GM23338 (cell line): ENCODE measurements around the gene UNC79. TPM values are rescaled to one million over a fixed set of nuclear protein-coding genes. Genes with fewer than 3 reads are reported as not detected.
A peak's percentile ranks its signal among the peaks of the same experiment; 100 is the strongest.

Experiments used
- ATAC-seq: fragments of 200-7000 bp; cut with Tn5 transposase; 3 replicates; pipeline ENCODE4 v1.9.1; 2020
- DNase-seq: peaks from one replicate; pipeline ENCODE4 v3.0.0-alpha.2; 2015; ENCODE audit warnings: low spot score
- H2AFZ ChIP-seq: fragments of 200-600 bp; sonication (generic); 2 replicates; pipeline ENCODE4 v1.8.0; 2016; ENCODE audit warnings: antibody characterized with exemption, mild to moderate bottlenecking, moderate library complexity
- H3F3A ChIP-seq: fragments of 200-600 bp; sonication (generic); replicated peaks from 2 replicates; pipeline ENCODE4 v1.8.0; 2017; ENCODE audit warnings: antibody characterized with exemption, mixed run types, low read depth
- H3K27ac ChIP-seq: fragments of 200-600 bp; sonication (generic); 2 replicates; pipeline ENCODE4 v1.6.1; 2016; ENCODE audit warnings: low read depth
- H3K27me3 ChIP-seq: fragments of 200-600 bp; sonication (generic); 2 replicates; pipeline ENCODE4 v1.8.0; 2016; ENCODE audit warnings: mild to moderate bottlenecking, mixed run types, moderate library complexity; ENCODE audit not compliant: insufficient read depth
- H3K36me3 ChIP-seq: fragments of 200-600 bp; sonication (generic); 2 replicates; pipeline ENCODE4 v1.8.0; 2016; ENCODE audit warnings: mild to moderate bottlenecking; ENCODE audit not compliant: insufficient read depth
- H3K4me1 ChIP-seq: fragments of 200-600 bp; sonication (generic); 2 replicates; pipeline ENCODE4 v1.8.0; 2016; ENCODE audit warnings: mild to moderate bottlenecking, moderate library complexity; ENCODE audit not compliant: insufficient read depth
- H3K4me2 ChIP-seq: fragments of 200-600 bp; sonication (generic); 2 replicates; pipeline ENCODE4 v1.7.1; 2017; ENCODE audit warnings: mixed run types
- H3K4me3 ChIP-seq: fragments of 200-600 bp; sonication (generic); 2 replicates; pipeline ENCODE4 v1.6.1; 2016; ENCODE audit warnings: mixed run types
- H3K79me2 ChIP-seq: fragments of 200-600 bp; sonication (generic); replicated peaks from 2 replicates; pipeline ENCODE4 v1.8.0; 2017; ENCODE audit warnings: mild to moderate bottlenecking; ENCODE audit not compliant: insufficient read depth
- H3K9me2 ChIP-seq: fragments of 200-600 bp; sonication (generic); 2 replicates; pipeline ENCODE4 v1.8.0; 2017; ENCODE audit not compliant: insufficient read depth
- H4K20me1 ChIP-seq: fragments of 200-600 bp; sonication (generic); replicated peaks from 2 replicates; pipeline ENCODE4 v1.8.0; 2017; ENCODE audit warnings: mild to moderate bottlenecking; ENCODE audit not compliant: insufficient read depth
- H3K27ac Mint-ChIP-seq: 2 replicates; pipeline ENCODE4 v1.8.0; 2020; ENCODE audit warnings: inconsistent platforms, mild to moderate bottlenecking, moderate library complexity, mixed read lengths
- H3K27me3 Mint-ChIP-seq: 3 replicates; pipeline ENCODE4 v1.8.0; 2022; ENCODE audit warnings: low read depth, mild to moderate bottlenecking, moderate library complexity, mixed read lengths, inconsistent platforms; ENCODE audit not compliant: insufficient read depth, poor library complexity
- H3K36me3 Mint-ChIP-seq: 3 replicates; pipeline ENCODE4 v1.8.0; 2021; ENCODE audit warnings: low read depth, mild to moderate bottlenecking, inconsistent platforms, moderate library complexity, mixed read lengths
- H3K4me1 Mint-ChIP-seq: 3 replicates; pipeline ENCODE4 v1.8.0; 2020; ENCODE audit warnings: mild to moderate bottlenecking, inconsistent platforms, mixed read lengths
- H3K4me3 Mint-ChIP-seq: 3 replicates; pipeline ENCODE4 v1.8.0; 2021; ENCODE audit warnings: moderate library complexity, mild to moderate bottlenecking, inconsistent platforms, mixed read lengths
- H3K9me3 Mint-ChIP-seq: 3 replicates; pipeline ENCODE4 v1.8.0; 2020; ENCODE audit warnings: moderate library complexity, mild to moderate bottlenecking, inconsistent platforms, mixed read lengths
- CREB1 ChIP-seq: fragments of 250-450 bp; sonication (Bioruptor Pico); IDR thresholded peaks from 2 replicates; pipeline ENCODE4 v1.5.0; 2020; ENCODE audit warnings: low read depth, mild to moderate bottlenecking, moderate library complexity
- CTCF ChIP-seq, 2 experiments: fragments of 200-600 bp in 1 of 2; sonication (generic) in 1 of 2; conservative IDR thresholded peaks; 2 replicates each; pipeline versions ENCODE4 v1.5.1 to v1.6.1; 2016 to 2017; ENCODE audit warnings: antibody characterized with exemption in 2 of 2, low read depth in 2 of 2, mild to moderate bottlenecking in 2 of 2, moderate library complexity in 1 of 2
- EZH2 ChIP-seq: fragments of 200-600 bp; sonication (generic); IDR thresholded peaks from one replicate; pipeline ENCODE4 v1.8.0; 2017; ENCODE audit warnings: antibody characterized with exemption, mild to moderate bottlenecking, low read depth; ENCODE audit not compliant: unreplicated experiment
- EZH2phosphoT487 ChIP-seq: fragments of 200-600 bp; sonication (generic); IDR thresholded peaks from one replicate; pipeline ENCODE4 v1.8.1; 2018; ENCODE audit warnings: antibody characterized with exemption; ENCODE audit not compliant: unreplicated experiment
- JUNB ChIP-seq: IDR thresholded peaks from one replicate; pipeline ENCODE4 v1.6.1; 2016; ENCODE audit warnings: antibody characterized with exemption; ENCODE audit not compliant: unreplicated experiment
- NANOG ChIP-seq: IDR thresholded peaks from 2 replicates; pipeline ENCODE4 v1.6.1; 2016; ENCODE audit warnings: antibody characterized with exemption, borderline replicate concordance
- STAT1 ChIP-seq: IDR thresholded peaks from one replicate; pipeline ENCODE4 v1.6.1; 2016; ENCODE audit warnings: antibody characterized with exemption; ENCODE audit not compliant: unreplicated experiment
- ZNF114 ChIP-seq: fragments of 250-450 bp; sonication (Bioruptor Pico); IDR thresholded peaks from 2 replicates; pipeline ENCODE4 v1.5.0; 2020; ENCODE audit warnings: mild to moderate bottlenecking, moderate library complexity
- polyA plus RNA-seq: library from polyadenylated mRNA; unstranded; fragments of >200 nt; fragmentation: Nextera tagmentation; extraction: Ambion mirVana; gene quantifications from 2 replicates; pipeline ENCODE4 v1.2.1, GENCODE V29; 2016
- total RNA-seq: library from RNA; depleted of rRNA; stranded (reverse); fragments of >200 nt; shearing (Covaris generic); gene quantifications from 2 replicates; pipeline ENCODE4 v1.2.3, GENCODE V29; 2014
- TF ChIP-seq, protein P1 (sequence below): IDR thresholded peaks from one replicate; pipeline ENCODE4 v1.6.1; 2018; ENCODE audit warnings: antibody characterized with exemption; ENCODE audit not compliant: unreplicated experiment

UNC79 gene
- total and polyA plus RNA-seq, 2 experiments from 2014 or later: 1.8 to 3.6 TPM

DNA sequence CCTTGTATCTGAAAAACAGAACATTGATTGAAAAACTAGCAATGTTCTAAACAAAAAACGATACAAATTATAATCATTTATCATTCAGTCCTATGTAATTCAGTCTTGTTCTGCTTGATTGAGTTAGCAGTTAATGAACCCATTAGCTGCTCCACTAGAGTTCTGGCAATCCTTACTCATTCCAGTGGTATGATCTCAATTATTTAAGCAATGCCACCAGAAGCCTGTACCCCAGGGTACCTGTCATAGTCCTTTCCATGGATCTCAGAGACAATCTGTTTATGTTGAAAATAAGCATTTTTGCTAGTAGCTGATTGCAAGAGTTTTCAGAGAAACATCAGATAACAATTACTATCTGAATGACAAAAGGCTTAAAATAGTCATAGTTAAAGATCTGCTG is 115.9 kb downstream of the UNC79 start:
- no peak for DNase-seq
- H4K20me1 ChIP-seq: no peaks in the 10 kb centered on the region
- no peaks in the 10 kb centered on the region for H3K36me3 ChIP-seq
- H3K4me1 ChIP-seq: no peaks in the 10 kb centered on the region
- H2AFZ ChIP-seq: no peak overlapping the region
- H3K27me3 ChIP-seq: no peaks in the 10 kb centered on the region
- no peak overlapping the region for H3K27ac ChIP-seq
- no peaks in the 10 kb centered on the region for H3K79me2 ChIP-seq
- no peaks in the 10 kb centered on the region for H3K9me2 ChIP-seq
- H3F3A ChIP-seq: no peaks in the 10 kb centered on the region
- H3K4me3 Mint-ChIP-seq: no peak overlapping the region
- no peak overlapping the region for H3K4me3 ChIP-seq
- ATAC-seq: no peak
- no peaks in the 10 kb centered on the region for H3K36me3 Mint-ChIP-seq
- no peaks in the 10 kb centered on the region for H3K9me3 Mint-ChIP-seq
- H3K27ac Mint-ChIP-seq: no peak overlapping the region
- no peak overlapping the region for H3K4me2 ChIP-seq
- H3K4me1 Mint-ChIP-seq: no peaks in the 10 kb centered on the region
- no peaks in the 10 kb centered on the region for H3K27me3 Mint-ChIP-seq
- TF ChIP-seq EZH2 (no peak), ZNF114 (no peak), CTCF (conservative IDR thresholded peaks at IDR 0.05; ENCODE audit: low read depth in 2 of 2) (no peak), CREB1 (CRISPR knock-in tag) (no peak), NANOG (no peak), STAT1 (no peak), JUNB (no peak), EZH2phosphoT487 (no peak)

DNA sequence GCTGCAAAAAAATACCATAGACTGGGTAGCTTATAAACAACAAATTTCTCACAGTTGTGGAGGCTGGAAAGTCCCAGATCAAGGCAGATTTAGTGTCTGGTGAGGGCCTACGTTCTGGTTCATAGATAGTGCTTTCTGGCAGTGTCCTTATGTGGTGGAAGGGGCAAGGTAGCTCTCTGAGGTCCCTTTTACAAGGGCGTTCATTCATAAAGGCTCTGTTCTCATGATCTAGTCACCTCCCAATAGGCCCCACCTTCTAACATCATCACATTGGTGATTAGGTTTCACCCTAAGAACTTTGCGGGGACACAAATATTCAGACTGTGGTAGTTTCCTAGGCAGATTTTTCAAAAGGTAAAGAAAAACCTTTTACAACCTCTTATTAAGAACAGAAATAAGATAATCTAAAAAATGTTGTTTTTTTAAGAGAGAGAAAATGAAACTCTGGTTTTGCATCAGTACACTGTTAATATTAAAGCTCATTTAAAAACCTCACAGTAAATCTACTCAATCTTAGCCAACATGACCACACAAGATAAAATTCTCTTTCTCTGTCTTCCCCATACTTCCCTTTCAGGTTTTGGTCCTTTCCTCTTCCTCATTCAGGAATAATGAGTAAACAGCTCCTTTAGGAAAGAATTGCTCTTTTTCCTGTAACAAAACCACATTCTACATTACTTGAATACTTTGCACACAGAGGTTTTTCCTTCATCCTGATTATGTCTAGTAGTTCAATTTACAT is 117.5 kb downstream of the UNC79 start:
- H2AFZ ChIP-seq: no peak overlapping the region
- DNase-seq: no peak
- no peak overlapping the region for H3K4me2 ChIP-seq
- H3K27ac Mint-ChIP-seq: peak overlapping the region; percentile 18; the same call in 1 of the 2 replicates
- no peaks in the 10 kb centered on the region for H3K36me3 Mint-ChIP-seq
- no peak overlapping the region for H3K27ac ChIP-seq
- H3K27me3 ChIP-seq: no peaks in the 10 kb centered on the region
- no peaks in the 10 kb centered on the region; the same call in 2 of the 3 replicates for H3K9me3 Mint-ChIP-seq
- no peaks in the 10 kb centered on the region for H3K4me1 ChIP-seq
- H3K4me3 Mint-ChIP-seq: no peak overlapping the region
- H3K4me1 Mint-ChIP-seq: no peaks in the 10 kb centered on the region
- H3K79me2 ChIP-seq: no peaks in the 10 kb centered on the region
- H3K36me3 ChIP-seq: no peaks in the 10 kb centered on the region
- no peaks in the 10 kb centered on the region for H3K9me2 ChIP-seq
- no peak for ATAC-seq
- no peak overlapping the region for H3K4me3 ChIP-seq
- no peaks in the 10 kb centered on the region for H4K20me1 ChIP-seq
- no peaks in the 10 kb centered on the region for H3F3A ChIP-seq
- H3K27me3 Mint-ChIP-seq: no peaks in the 10 kb centered on the region
- TF ChIP-seq CTCF (conservative IDR thresholded peaks at IDR 0.05; ENCODE audit: low read depth in 2 of 2): no peak
- TF ChIP-seq ZNF114: no peak
- TF ChIP-seq, protein P1, sequence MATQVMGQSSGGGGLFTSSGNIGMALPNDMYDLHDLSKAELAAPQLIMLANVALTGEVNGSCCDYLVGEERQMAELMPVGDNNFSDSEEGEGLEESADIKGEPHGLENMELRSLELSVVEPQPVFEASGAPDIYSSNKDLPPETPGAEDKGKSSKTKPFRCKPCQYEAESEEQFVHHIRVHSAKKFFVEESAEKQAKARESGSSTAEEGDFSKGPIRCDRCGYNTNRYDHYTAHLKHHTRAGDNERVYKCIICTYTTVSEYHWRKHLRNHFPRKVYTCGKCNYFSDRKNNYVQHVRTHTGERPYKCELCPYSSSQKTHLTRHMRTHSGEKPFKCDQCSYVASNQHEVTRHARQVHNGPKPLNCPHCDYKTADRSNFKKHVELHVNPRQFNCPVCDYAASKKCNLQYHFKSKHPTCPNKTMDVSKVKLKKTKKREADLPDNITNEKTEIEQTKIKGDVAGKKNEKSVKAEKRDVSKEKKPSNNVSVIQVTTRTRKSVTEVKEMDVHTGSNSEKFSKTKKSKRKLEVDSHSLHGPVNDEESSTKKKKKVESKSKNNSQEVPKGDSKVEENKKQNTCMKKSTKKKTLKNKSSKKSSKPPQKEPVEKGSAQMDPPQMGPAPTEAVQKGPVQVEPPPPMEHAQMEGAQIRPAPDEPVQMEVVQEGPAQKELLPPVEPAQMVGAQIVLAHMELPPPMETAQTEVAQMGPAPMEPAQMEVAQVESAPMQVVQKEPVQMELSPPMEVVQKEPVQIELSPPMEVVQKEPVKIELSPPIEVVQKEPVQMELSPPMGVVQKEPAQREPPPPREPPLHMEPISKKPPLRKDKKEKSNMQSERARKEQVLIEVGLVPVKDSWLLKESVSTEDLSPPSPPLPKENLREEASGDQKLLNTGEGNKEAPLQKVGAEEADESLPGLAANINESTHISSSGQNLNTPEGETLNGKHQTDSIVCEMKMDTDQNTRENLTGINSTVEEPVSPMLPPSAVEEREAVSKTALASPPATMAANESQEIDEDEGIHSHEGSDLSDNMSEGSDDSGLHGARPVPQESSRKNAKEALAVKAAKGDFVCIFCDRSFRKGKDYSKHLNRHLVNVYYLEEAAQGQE: no peak
- TF ChIP-seq NANOG: no peak
- no peak for TF ChIP-seq CREB1 (CRISPR knock-in tag)
